Heart right ventricle (tissue), 16 donors: ENCODE results near the gene TMEM217. TPM values are rescaled to one million over a fixed set of nuclear protein-coding genes. Genes with fewer than 3 reads are reported as not detected.
"Not testable (repeated sequence)": the region's sequence is repeated elsewhere in the genome, so short reads cannot be mapped to it uniquely, and the experiment has no call there.

Experiments used
- ATAC-seq, 8 donors: fragments of 200-7000 bp; cut with Tn5 transposase; one replicate each; pipeline ENCODE4 v1.9.1; 2020; ENCODE audit warnings: mild to moderate bottlenecking in 8 of 8, moderate library complexity in 8 of 8, moderate number of reproducible peaks in 1 of 8
- DNase-seq, 2 donors: peaks; one replicate each; pipeline ENCODE4 v3.0.0-alpha.2; 2020
- H3K27ac ChIP-seq, 10 donors: fragments of 200-600 bp; sonication (generic) in 2 of 10; one replicate each; pipeline versions ENCODE4 v1.5.0 to v1.8.0; 2020 to 2022; ENCODE audit warnings: mild to moderate bottlenecking in 3 of 10
- H3K27me3 ChIP-seq, 7 donors: fragments of 200-600 bp; one replicate each; pipeline ENCODE4 v1.8.0; 2021 to 2022; ENCODE audit warnings: mild to moderate bottlenecking in 2 of 7
- H3K36me3 ChIP-seq, 9 donors: fragments of 200-600 bp; sonication (generic) in 1 of 9; one replicate each; pipeline versions ENCODE4 v1.5.0 to v1.8.0; 2020 to 2022; ENCODE audit warnings: mild to moderate bottlenecking in 2 of 9
- H3K4me1 ChIP-seq, 9 donors: fragments of 200-600 bp; sonication (generic) in 1 of 9; one replicate each; pipeline versions ENCODE4 v1.5.0 to v1.8.0; 2020 to 2022; ENCODE audit warnings: mild to moderate bottlenecking in 4 of 9
- H3K4me3 ChIP-seq, 10 donors: fragments of 200-600 bp; sonication (generic) in 2 of 10; one replicate each; pipeline versions ENCODE4 v1.5.0 to v1.8.0; 2020 to 2022; ENCODE audit warnings: mild to moderate bottlenecking in 7 of 10, moderate library complexity in 2 of 10
- H3K9me3 ChIP-seq, 11 donors: fragments of 200-600 bp in 10 of 11; sonication (generic) in 2 of 11; one replicate each; pipeline versions ENCODE4 v1.5.0 to v1.8.0; 2013 to 2022; ENCODE audit warnings: mild to moderate bottlenecking in 2 of 11, control low read depth in 1 of 11, moderate library complexity in 1 of 11
- CTCF ChIP-seq, 9 donors: fragments of 200-600 bp; sonication (generic) in 2 of 9; IDR thresholded peaks; one replicate each; pipeline versions ENCODE4 v1.5.0 to v1.8.0; 2021 to 2022; ENCODE audit warnings: antibody characterized with exemption in 9 of 9, mild to moderate bottlenecking in 5 of 9, moderate library complexity in 1 of 9
- WGBS, 2 donors: extraction: QIAGEN DNeasy Blood & Tissue Kit; methylation state at CpG; one replicate each; pipeline ENCODE4 v1.1.7; 2013; ENCODE audit warnings: inconsistent platforms in 1 of 2; 5-methylcytosine and 5-hydroxymethylcytosine counted together
- intact Hi-C, 10 donors: fragments of 100-400 bp; cut with DNase I; formaldehyde crosslinking; loops; one replicate each; pipeline versions ENCODE4 v1.11.1 to v1.14.2; 2022
- polyA plus RNA-seq, 2 donors: library from polyadenylated mRNA; stranded (reverse); fragments of 200-250 nt; gene quantifications; one replicate each; pipeline ENCODE4 v1.2.3, GENCODE V29; 2013
- total RNA-seq, 10 donors: library from RNA; stranded (reverse); fragmentation: NEBNext Ultra II Directional in 3 of 10; extraction: Animal tissue kit (Norgen Biotek cat#: 25700) in 3 of 10; gene quantifications; one replicate each; pipeline versions ENCODE4 v1.2.1 to v1.2.4, GENCODE V29; 2021 to 2023
- donor health status: Arrhythmogenic right ventricular cardiomyopathy.
- donor health status: ischemic (EF 13 %, LVEDD 7.1; RV severe dilation, severe dysfunction).
- donor health status: healthy with polysubstance abuse.
- donor health status: DM: no; HTN: yes; CAD: no.
- donor health status: DM: no; HTN: no; CAD: no.
- donor health status: ischemic (EF 25% LVEDD 6.9; RV normal size, moderate dysfunction).
- donor health status: ischemic (EF 25% LVEDD 5.7; RV mildly dilated, moderate dysfunction).
- donor health status: healthy.
- donor health status: DM: yes; HTN: yes; CAD: no.
- donor health status: Ischemic cardiomyopathy.
- donor health status: ischemic (EF 35%, LVEDD 5.7; RV mildly dilated, moderate dysfunction).
- donor health status: nonischemic (EF 11% LVEDD 7.7; RV severe dilation, severe dysfunction).
- donor health status: DM: yes; HTN: yes; CAD: no.
- donor health status: PGD.
- donor health status: ischemic (EF 29% LVEDD 5.4; RV normal size, mild dysfunction).
- donor health status: nonischemic (EF 23%, LVEDD 6.1; RV moderate dilation, normal function).

TMEM217 gene
- total and polyA plus RNA-seq, 12 donors = 0.20 to 1.1 (median 0.41) TPM; not detected in 2

- TF ChIP-seq CTCF (IDR thresholded peaks at IDR 0.05) = no peak
- Histone ChIP-seq H3K27ac (peak overlapping the region in 3 of 10 donors; percentile 10 to 91 (median 51)), H3K9me3 (no peaks in the 10 kb centered on the region), H3K27me3 (no peaks in the 10 kb centered on the region), H3K4me1 (peaks cover 0 to 78% (median 0%) of the 10 kb centered on the region in 9 donors), H3K36me3 (no peaks in the 10 kb centered on the region), H3K4me3 (no peak overlapping the region)
- WGBS, 2 donors = 73 to 78% methylated on average over 8 of the region's 8 CpGs
- peak; percentile 52 to 89 (median 72) for ATAC-seq
- intact Hi-C loops = no loop called here
- DNase-seq = no peak
Measured at GRCh38 chr6:37182736-37183590, 75.0 kb downstream of the TMEM217 start.

- H3K36me3 ChIP-seq, H3K4me3 ChIP-seq, ATAC-seq, H3K27me3 ChIP-seq, H3K9me3 ChIP-seq, DNase-seq, intact Hi-C loops: not testable (repeated sequence)
- 97 to 98% methylated on average over 4 of the region's 4 CpGs for WGBS, 2 donors
- H3K4me1 ChIP-seq = peaks cover 0 to 78% (median 0%) of the 10 kb centered on the region in 9 donors
- H3K27ac ChIP-seq = peak overlapping the region in 1 of 10 donors; percentile 91
Measured at GRCh38 chr6:37180610-37181009, 77.3 kb downstream of the TMEM217 start.

GRCh38 chr6:37180075-37180474, 77.9 kb downstream of the TMEM217 start:
- Histone ChIP-seq H3K27ac (peak overlapping the region in 1 of 10 donors; percentile 91), H3K36me3 (peaks cover 0 to 14% (median 0%) of the 10 kb centered on the region in 9 donors), H3K4me1 (peaks cover 0 to 78% (median 0%) of the 10 kb centered on the region in 9 donors), H3K4me3 (no peak overlapping the region), H3K9me3 (no peaks in the 10 kb centered on the region), H3K27me3 (no peaks in the 10 kb centered on the region)
- no peak for TF ChIP-seq CTCF (IDR thresholded peaks at IDR 0.05)
- WGBS, 2 donors = 81 to 86% methylated on average over 2 of the region's 2 CpGs
- DNase-seq (no peak), ATAC-seq (no peak)
- intact Hi-C loops = no loop called here

- DNase-seq = no peak
- H3K27ac ChIP-seq = peak overlapping the region in 1 of 10 donors; percentile 94
- WGBS, 2 donors = 94% methylated on average over 8 of the region's 8 CpGs
- H3K9me3 ChIP-seq = no peaks in the 10 kb centered on the region
- H3K4me3 ChIP-seq = no peak overlapping the region
- H3K27me3 ChIP-seq = no peaks in the 10 kb centered on the region
- ATAC-seq = no peak
- no peak for TF ChIP-seq CTCF (IDR thresholded peaks at IDR 0.05)
- H3K36me3 ChIP-seq = peaks cover 0 to 34% (median 20%) of the 10 kb centered on the region in 9 donors
- intact Hi-C loops = loop anchor here in 1 of 10 donors (10.0 kb wide), 1 partner anchor 153 kb away; no protein-coding TSS in a partner anchor
- H3K4me1 ChIP-seq = peaks cover 0 to 78% (median 4%) of the 10 kb centered on the region in 9 donors
Measured at GRCh38 chr6:37177935-37178517, 79.9 kb downstream of the TMEM217 start.
